ENCODE results near the gene IKZF1. TPM values are rescaled to one million over a fixed set of nuclear protein-coding genes. Genes with fewer than 3 reads are reported as not detected.

IKZF1 gene
- total RNA-seq, 6 experiments from 2014 or later = 3.1 to 9.6 (median 5.2) TPM

DNA sequence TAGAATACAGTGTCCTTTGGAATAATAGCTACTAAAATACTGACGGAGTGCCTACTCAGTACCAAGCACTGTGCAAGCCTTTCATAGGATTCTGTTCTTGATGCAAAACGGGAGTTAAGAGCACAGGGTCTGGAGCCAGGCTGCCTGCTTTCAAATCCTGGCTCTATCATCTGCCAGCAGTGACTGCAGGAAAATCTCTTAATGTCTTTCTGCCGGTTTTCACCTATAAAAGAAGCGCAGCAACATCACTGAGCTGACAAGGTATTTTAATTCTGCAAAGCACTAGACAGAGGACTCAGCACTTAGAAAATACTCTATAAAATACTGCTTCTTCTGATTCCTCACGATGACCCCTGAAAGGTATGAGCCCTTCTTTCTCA is 145.0 kb downstream of the IKZF1 start:
- Histone ChIP-seq H3K4me3 (peak overlapping the region; percentile 63 to 78 (median 75)), H3K4me1 (peaks cover 0 to 7% (median 2%) of the 10 kb centered on the region in 4 donors), H3K9me3 (no peaks in the 10 kb centered on the region), H3K27me3 (no peaks in the 10 kb centered on the region), H3K36me3 (no peaks in the 10 kb centered on the region), H3K27ac (no peak overlapping the region)
- TF ChIP-seq POLR2A (IDR thresholded peaks at IDR 0.05) = no peak
- TF ChIP-seq, protein P1, sequence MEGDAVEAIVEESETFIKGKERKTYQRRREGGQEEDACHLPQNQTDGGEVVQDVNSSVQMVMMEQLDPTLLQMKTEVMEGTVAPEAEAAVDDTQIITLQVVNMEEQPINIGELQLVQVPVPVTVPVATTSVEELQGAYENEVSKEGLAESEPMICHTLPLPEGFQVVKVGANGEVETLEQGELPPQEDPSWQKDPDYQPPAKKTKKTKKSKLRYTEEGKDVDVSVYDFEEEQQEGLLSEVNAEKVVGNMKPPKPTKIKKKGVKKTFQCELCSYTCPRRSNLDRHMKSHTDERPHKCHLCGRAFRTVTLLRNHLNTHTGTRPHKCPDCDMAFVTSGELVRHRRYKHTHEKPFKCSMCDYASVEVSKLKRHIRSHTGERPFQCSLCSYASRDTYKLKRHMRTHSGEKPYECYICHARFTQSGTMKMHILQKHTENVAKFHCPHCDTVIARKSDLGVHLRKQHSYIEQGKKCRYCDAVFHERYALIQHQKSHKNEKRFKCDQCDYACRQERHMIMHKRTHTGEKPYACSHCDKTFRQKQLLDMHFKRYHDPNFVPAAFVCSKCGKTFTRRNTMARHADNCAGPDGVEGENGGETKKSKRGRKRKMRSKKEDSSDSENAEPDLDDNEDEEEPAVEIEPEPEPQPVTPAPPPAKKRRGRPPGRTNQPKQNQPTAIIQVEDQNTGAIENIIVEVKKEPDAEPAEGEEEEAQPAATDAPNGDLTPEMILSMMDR (IDR thresholded peaks at IDR 0.05) = no peak
- no peak for DNase-seq
- intact Hi-C loops (cut with DNase I) = no loop called here
- 9% methylated on average over 5 of the region's 5 CpGs for WGBS (ENCODE audit: insufficient coverage, low coverage, low lambda C conversion rate, missing lambda C conversion rate)
- ATAC-seq = no peak

DNA sequence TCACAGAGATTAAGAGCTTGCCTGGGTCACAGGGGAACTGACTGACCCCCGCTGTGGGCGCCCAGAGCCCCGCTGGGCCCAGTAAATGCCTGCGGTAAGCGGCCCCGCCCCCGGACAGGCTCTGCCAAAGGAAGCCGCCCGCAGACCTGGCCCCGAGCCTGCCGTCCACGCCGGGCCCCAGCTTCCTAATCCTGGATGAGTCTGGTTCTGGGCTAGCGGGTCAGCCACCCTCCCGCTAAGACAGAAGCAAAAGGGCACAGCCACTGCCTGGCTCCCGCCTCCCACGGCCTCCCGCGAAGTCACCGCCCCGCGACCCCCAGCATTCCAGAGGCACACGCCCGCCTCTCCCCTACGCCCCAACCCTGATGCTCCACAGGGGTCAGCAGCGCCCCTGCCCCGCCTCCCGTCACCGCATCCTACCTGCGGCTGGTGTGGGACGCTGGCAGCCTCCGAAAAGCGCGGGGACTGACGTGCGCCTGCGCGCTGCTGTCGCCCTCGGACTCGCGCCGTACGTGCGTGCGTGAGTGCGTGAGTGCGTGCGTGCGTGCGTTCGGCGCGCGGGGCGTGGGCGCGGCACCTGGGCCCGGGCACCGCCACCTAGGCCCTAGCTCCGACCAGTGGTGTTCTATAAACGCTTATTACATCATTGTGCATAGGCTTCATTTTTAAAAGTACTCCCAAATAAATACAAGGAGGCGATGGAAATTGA is 145.5 kb downstream of the IKZF1 start, which contains the start of gene FIGNL1:
FIGNL1 (minus strand) TSS at position 470 of the 709 bp plus-strand sequence. CDS start 3,063 bp downstream, outside the sequence.
- WGBS (ENCODE audit: insufficient coverage, low coverage, low lambda C conversion rate, missing lambda C conversion rate) = 0% methylated on average over 7 of the region's 63 CpGs
- Histone ChIP-seq H3K4me1 (peaks cover 0 to 7% (median 2%) of the 10 kb centered on the region in 4 donors), H3K27me3 (no peaks in the 10 kb centered on the region), H3K27ac (peak within 1 kb of the TSS; percentile 41 to 67 (median 63)), H3K4me3 (peak within 1 kb of the TSS; percentile 63 to 78 (median 75)), H3K9me3 (no peaks in the 10 kb centered on the region), H3K36me3 (no peaks in the 10 kb centered on the region)
- ATAC-seq (peak; percentile 95 to 100 (median 97)), DNase-seq (peak; percentile 80 to 87 (median 84))
- intact Hi-C loops (cut with DNase I) = no loop called here
- TF ChIP-seq POLR2A (IDR thresholded peaks at IDR 0.05) = peak; percentile 51
- TF ChIP-seq, protein P1 (IDR thresholded peaks at IDR 0.05) = no peak

DNA sequence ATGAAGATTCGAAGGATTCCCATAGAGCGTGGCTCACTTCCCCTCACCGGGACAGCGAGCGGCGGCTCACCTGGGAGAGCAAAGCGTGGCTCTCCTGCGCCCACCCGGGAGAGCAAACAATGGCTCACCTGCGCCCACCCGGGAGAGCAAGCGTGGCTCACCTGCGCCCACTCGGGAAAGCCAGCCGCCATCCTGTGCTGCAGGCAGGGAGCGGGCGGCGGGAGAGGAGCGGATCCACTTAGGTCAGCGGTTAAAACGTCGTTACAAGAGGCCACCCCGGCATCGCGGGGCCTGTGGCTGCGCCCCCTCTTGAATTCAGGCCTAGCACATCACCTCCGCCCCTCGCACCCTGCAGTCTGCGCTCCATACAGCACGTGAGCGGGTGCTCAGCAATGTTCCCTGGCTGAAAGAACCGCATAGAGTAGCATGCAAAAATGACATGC is 146.1 kb downstream of the IKZF1 start:
- Histone ChIP-seq H3K27ac (peak overlapping the region in 2 of 3 donors; percentile 63 to 67), H3K4me1 (peaks cover 0 to 7% (median 2%) of the 10 kb centered on the region in 4 donors), H3K9me3 (no peaks in the 10 kb centered on the region), H3K4me3 (peak overlapping the region; percentile 63 to 78 (median 75)), H3K36me3 (no peaks in the 10 kb centered on the region), H3K27me3 (no peaks in the 10 kb centered on the region)
- ATAC-seq = peak; percentile 46 to 59 (median 48)
- intact Hi-C loops (cut with DNase I) = no loop called here
- DNase-seq = peak in 1 of 3 donors; percentile 30
- whole genome bisulfite sequencing (ENCODE audit: insufficient coverage, low coverage, low lambda C conversion rate, missing lambda C conversion rate) = 7% methylated on average over 12 of the region's 32 CpGs
- no peak for TF ChIP-seq POLR2A (IDR thresholded peaks at IDR 0.05)
- TF ChIP-seq, protein P1 (IDR thresholded peaks at IDR 0.05) = no peak

Small RNA genes lying within 50 kb of the gene (small RNA-seq; reads per million reads assigned to genes)
- 0 reads per million in 2 experiments for gene RNU6-1091P

Other genes starting within 250 kb of the IKZF1 start
- gene ZPBP, start 211.5 kb upstream of the IKZF1 start, total RNA-seq = not detected
- gene FIGNL1, start 145.6 kb downstream of the IKZF1 start, total RNA-seq = 10 to 100 TPM in 1 of 6 experiments, 1 to 10 TPM in 5; 2.0 to 12.2 (median 4.4) TPM

Data from right lobe of liver (tissue), 6 donors.